Activated CD4-positive, alpha-beta T cell treated with anti-CD3 and anti-CD28 coated beads, Interleukin-10, Interleukin-2, amounts not matched to agents 100 ng/mL and 50 ng/mL, durations not matched to agents 16 hours and 8 hours (primary cell): ENCODE measurements around the gene TRAF2.

Experiments
- DNase-seq: peaks from one replicate; pipeline ENCODE4 v3.0.0-alpha.2; 2020

TRAF2 gene

DNA sequence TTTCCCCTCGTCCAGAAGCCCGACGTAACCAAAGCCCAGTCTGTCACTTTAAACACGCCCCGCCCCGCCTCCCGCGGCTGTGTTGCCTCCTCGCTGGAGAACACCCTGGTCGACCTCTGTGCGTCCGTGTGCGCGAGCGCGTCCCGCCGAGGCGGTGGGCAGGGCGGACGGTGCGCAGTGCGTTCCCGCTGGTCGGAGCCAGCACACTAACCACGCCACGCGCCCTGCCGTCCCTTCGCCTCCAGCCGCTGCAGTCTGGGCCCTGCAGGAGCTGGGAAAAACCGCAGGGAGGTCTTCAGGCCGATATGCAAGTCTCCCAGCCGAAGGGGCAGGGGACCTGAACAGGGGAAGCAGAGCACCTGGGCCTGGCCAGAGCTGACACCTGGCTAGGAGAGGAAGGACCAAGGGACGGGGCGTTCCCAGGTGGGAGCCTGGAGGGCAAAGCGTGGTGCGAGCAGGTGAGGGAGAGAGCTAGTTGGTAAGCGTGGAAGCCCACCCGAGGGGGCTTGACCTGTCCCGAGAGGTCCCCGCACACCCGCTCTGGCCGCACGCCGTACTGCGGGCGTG is 38.4 kb upstream of the TRAF2 start:
- peak; percentile 91 for DNase-seq

- DNase-seq, result peak; percentile 50
Measured at GRCh38 chr9:136848393-136849037, 37.8 kb upstream of the TRAF2 start.

GRCh38 chr9:136849038-136849959 is 37.0 kb upstream of the TRAF2 start, which contains the start of gene PHPT1:
Gene PHPT1 (plus strand): TSS chr9:136849409. CDS start chr9:136849431, 22 bp downstream.
- DNase-seq, result peak; percentile 99

DNA sequence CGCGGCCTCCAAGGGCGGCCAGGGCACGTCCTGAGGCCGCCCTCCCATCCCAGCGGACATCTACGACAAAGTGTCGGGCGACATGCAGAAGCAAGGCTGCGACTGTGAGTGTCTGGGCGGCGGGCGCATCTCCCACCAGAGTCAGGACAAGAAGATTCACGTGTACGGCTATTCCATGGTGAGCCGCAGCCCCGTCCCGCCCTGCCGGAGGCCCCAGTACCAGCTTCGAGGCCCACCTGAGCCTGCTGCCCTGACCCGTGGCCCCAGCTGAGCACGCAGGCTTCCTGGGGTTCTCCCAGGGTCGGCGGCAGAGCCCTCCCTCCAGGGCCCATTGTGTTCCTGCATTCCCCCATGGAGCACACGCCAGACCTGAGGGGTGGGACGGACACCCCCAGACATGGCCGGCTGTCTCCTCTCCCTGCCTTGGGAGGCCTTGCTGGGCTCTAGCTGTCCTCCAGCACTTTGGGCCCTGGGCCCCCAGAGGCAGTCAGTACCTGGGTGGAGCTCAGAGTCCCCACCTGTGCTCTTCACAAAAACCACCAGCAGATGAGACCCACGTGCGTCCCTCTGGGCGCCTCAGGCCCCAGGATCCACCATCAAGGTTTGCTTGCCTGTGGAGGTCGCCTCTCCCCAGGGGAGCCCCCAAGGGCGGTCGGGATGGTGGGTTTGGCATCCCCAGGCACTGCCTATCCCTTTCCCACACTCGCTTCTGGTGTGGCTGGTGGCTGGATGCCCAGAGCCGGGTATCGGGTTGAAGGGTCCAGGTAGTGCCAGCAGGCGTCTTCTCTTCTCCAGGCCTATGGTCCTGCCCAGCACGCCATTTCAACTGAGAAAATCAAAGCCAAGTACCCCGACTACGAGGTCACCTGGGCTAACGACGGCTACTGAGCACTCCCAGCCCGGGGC is 36.1 kb upstream of the TRAF2 start:
- DNase-seq, result no peak

DNA sequence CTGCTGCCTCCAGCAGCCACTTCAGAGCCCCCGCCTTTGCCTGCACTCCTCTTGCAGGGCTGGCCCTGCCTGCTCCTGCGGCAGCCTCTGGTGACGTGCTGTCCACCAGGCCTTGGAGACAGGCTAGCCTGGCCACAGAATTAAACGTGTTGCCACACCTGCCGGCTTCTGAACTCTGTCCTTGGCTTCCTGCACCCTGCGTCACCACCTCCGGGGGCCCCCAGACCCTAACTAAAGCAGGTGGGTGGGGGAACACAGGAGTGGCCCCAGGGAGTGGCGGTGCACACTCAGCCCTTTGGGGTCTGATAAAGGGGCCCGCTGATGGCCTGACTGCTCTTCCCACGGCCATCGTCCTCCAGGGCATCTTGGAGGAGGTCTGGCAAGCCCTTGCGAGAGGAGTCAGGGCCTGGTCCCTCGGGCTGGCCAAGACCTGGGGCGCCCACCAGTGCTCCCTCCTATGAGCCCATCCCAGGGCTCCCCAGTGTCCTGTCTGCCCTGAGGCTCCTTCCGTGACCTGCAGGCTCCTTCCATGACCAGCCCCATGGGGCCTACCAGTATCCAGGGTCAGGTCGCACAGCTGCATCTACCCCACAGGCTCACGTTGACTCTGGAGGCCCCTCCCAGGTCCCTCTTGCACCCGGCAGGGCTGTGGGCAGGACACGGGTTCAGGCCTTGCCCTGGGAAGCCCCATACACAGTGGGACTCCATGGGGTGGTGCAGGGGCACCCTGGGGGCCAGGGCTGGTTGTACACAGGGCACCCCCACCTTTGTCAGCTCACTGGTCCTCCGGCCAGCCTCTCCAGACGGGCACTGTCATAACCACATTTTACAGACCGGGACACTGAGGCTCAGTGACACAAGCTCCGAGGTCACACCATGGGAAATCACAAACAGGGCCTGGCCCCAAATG is 35.2 kb upstream of the TRAF2 start:
- no peak for DNase-seq

DNA sequence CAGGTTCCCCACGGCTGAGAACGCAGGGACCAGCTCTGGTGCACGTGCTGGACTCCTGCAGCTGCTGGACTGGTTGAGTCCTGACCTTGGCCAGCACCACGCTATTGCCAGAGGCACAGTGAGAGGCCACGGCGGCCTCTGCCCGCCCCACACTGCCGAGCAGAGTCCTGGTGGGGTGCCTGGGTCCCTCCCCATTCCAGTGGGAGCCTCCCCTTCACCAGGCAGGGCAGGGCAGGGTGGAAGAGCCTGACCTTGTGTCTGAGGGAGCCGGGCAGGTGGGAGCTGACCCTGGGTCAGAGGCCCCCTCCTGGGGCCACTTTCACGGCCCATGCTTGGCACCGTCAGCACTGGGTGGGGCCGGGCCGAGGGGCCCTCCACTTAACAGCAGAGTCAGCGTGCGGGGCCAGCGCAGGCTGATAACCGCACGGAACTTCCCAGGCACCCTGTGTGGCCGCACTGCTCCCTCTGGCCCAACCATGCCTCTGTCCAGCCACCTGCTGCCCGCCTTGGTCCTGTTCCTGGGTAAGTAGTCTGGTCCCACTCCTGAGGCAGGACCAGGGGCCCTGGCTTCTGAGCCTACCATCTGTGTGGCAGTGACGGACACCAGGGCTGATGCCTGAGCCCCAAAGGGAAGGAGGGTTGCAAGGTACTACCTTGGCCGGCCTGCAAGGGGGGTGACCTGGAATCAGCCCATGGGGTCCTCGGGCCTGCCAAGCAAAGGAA is 34.2 kb upstream of the TRAF2 start, which contains the start of gene MAMDC4:
Gene MAMDC4 (plus strand): TSS at position 406 of the 723 bp plus-strand sequence. CDS start 71 bp downstream, at position 477.
- no peak for DNase-seq

GRCh38 chr9:136852664-136853595 is 33.4 kb upstream of the TRAF2 start:
- no peak for DNase-seq

DNA sequence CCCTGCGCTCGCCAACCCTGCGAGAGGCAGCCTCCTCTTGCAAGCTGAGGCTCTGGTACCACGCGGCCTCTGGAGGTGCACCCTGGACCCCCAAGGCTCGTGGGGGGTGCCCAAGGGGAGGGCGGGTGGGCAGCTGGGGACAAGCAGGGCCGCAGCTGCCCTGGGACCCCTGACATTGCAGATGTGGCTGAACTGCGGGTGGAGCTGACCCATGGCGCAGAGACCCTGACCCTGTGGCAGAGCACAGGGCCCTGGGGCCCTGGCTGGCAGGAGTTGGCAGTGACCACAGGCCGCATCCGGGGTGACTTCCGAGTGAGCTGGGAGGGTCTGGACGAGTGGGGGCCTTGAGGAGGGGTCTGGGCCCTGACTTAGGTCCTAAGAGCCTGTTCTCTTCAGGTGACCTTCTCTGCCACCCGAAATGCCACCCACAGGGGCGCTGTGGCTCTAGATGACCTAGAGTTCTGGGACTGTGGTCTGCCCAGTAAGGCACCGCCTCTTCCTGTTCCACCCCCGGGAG is 32.7 kb upstream of the TRAF2 start:
- no peak for DNase-seq

DNA sequence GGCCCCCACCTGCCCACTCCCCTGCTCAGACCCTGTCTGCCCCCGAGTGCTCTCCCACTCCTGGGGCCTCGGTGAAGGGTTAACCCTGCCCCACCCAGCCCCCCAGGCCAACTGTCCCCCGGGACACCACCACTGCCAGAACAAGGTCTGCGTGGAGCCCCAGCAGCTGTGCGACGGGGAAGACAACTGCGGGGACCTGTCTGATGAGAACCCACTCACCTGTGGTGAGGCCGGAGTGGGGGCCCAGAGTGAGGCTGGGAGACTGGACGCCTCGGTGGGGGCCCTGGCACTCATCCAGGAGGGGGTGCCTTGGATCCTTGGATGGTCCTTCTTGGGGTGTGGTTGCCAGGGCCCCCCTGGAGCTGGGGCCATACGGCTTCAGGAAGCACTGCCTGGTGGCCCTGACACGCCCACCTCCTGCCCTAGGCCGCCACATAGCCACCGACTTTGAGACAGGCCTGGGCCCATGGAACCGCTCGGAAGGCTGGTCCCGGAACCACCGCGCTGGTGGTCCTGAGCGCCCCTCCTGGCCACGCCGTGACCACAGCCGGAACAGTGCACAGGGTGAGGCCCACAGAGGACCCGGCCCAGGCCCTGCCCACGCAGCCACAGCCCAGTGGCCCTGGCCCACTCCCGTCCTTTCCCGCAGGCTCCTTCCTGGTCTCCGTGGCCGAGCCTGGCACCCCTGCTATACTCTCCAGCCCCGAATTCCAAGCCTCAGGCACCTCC is 32.0 kb upstream of the TRAF2 start:
- DNase-seq, result no peak

DNA sequence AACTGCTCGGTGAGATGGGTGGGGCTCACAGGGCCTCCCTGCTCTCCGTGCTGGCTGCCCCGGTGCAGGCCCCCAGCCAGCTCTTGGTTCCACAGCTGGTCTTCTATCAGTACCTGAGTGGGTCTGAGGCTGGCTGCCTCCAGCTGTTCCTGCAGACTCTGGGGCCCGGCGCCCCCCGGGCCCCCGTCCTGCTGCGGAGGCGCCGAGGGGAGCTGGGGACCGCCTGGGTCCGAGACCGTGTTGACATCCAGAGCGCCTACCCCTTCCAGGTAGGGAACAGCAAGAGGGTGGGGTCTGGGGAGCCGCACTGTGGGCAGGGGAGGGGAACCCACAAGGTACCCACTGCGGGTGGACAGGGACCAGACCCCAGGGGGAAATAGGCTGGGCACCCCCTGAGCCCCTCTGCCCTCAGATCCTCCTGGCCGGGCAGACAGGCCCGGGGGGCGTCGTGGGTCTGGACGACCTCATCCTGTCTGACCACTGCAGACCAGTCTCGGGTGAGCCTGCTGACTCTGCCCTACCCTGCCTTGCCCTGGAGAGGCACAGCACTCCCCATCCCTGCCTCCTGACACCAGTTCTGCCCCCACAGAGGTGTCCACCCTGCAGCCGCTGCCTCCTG is 31.4 kb upstream of the TRAF2 start:
- no peak for DNase-seq

- no peak for DNase-seq
Measured at GRCh38 chr9:136855461-136856078, 30.7 kb upstream of the TRAF2 start.

DNA sequence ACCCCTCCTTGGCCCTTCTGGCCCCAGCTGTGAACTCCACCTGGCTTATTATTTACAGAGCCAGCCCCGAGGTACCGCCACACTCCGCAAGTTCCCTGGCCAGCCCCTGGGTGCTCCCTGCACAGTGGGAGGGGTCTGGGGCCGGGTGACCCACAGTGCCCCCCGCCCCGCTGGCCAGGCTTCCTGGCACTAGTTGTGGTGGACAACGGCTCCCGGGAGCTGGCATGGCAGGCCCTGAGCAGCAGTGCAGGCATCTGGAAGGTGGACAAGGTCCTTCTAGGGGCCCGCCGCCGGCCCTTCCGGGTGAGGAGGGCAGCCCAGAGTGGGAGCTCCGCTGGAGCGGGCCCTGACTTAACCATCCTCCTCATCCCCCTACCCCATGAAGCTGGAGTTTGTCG is 30.2 kb upstream of the TRAF2 start:
- DNase-seq, result no peak

- no peak for DNase-seq
Measured at GRCh38 chr9:136856541-136857141, 29.7 kb upstream of the TRAF2 start.

DNA sequence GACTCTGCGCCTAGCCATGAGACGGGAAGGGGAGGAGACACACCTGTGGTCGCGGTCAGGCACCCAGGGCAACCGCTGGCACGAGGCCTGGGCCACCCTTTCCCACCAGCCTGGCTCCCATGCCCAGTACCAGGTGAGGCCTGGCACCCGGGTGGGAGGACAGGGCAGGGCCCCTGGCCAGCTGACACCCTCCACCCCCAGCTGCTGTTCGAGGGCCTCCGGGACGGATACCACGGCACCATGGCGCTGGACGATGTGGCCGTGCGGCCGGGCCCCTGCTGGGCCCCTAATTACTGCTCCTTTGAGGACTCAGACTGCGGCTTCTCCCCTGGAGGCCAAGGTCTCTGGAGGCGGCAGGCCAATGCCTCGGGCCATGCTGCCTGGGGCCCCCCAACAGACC is 29.1 kb upstream of the TRAF2 start:
- DNase-seq, result no peak

- DNase-seq, result no peak
Measured at GRCh38 chr9:136857581-136858412, 28.5 kb upstream of the TRAF2 start.

GRCh38 chr9:136858452-136858843 is 27.9 kb upstream of the TRAF2 start:
- DNase-seq, result no peak
